IMR-90 (cell line): Measurements from ENCODE around the gene PSD.

ENCODE experiments used
- CEBPB ChIP-seq: IDR thresholded peaks from 2 replicates; pipeline ENCODE4 v1.6.1; 2012; ENCODE audit warnings: low read depth, low read length, improper control_type of control experiment
- NFE2L2 ChIP-seq: fragments of 150-350 bp; IDR thresholded peaks from 2 replicates; pipeline ENCODE4 v1.6.1; 2016; ENCODE audit warnings: low read depth, mild to moderate bottlenecking, low read length
- POLR2A ChIP-seq: IDR thresholded peaks from 2 replicates; pipeline ENCODE4 v1.6.1; 2012; ENCODE audit warnings: mild to moderate bottlenecking, low read depth, low read length
- RAD21 ChIP-seq: IDR thresholded peaks from 2 replicates; pipeline ENCODE4 v1.6.1; 2012; ENCODE audit warnings: low read length, improper control_type of control experiment
- RFX5 ChIP-seq: IDR thresholded peaks from 2 replicates; pipeline ENCODE4 v1.8.0; 2012; ENCODE audit warnings: low read depth, mild to moderate bottlenecking, low read length, moderate library complexity
- TF ChIP-seq, protein P1 (sequence below): conservative IDR thresholded peaks from 2 replicates; pipeline ENCODE4 v1.5.1; 2012; ENCODE audit warnings: mild to moderate bottlenecking, low read depth, low read length, improper control_type of control experiment

DNA sequence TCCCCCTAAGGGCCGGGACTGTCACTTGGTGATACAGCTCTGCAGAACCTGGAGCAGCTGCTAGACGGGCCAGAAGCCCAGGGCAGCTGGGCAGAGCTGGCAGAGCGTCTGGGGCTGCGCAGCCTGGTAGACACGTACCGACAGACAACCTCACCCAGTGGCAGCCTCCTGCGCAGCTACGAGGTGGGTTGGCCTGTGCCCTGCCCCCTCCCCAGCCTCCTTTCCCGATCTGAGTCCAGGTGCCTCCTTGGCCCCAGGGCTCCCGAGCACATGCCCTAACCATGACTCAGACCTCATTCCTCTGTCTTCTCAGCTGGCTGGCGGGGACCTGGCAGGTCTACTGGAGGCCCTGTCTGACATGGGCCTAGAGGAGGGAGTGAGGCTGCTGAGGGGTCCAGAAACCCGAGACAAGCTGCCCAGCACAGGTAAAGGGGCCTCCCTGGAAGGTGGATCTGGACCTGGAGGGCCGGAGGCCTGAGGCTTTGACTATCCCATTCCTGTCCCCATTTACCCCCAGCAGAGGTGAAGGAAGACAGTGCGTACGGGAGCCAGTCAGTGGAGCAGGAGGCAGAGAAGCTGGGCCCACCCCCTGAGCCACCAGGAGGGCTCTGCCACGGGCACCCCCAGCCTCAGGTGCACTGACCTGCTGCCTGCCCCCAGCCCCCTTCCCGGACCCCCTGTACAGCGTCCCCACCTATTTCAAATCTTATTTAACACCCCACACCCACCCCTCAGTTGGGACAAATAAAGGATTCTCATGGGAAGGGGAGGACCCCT is 16.7 kb downstream of the PSD start:
- no peak for TF ChIP-seq POLR2A
- TF ChIP-seq NFE2L2 = no peak
- TF ChIP-seq CEBPB = no peak
- TF ChIP-seq RFX5 = no peak
- TF ChIP-seq, protein P1, sequence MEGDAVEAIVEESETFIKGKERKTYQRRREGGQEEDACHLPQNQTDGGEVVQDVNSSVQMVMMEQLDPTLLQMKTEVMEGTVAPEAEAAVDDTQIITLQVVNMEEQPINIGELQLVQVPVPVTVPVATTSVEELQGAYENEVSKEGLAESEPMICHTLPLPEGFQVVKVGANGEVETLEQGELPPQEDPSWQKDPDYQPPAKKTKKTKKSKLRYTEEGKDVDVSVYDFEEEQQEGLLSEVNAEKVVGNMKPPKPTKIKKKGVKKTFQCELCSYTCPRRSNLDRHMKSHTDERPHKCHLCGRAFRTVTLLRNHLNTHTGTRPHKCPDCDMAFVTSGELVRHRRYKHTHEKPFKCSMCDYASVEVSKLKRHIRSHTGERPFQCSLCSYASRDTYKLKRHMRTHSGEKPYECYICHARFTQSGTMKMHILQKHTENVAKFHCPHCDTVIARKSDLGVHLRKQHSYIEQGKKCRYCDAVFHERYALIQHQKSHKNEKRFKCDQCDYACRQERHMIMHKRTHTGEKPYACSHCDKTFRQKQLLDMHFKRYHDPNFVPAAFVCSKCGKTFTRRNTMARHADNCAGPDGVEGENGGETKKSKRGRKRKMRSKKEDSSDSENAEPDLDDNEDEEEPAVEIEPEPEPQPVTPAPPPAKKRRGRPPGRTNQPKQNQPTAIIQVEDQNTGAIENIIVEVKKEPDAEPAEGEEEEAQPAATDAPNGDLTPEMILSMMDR = no peak
- TF ChIP-seq RAD21 = no peak
